A673 (cell line): ENCODE results near the gene CCDC9. TPM values are rescaled to one million over a fixed set of nuclear protein-coding genes. Genes with fewer than 3 reads are reported as not detected.

Source experiments
- BruUV-seq: library from RNA; stranded (reverse); fragments of 400-500 nt; replicated peaks from 2 replicates; lab custom pipeline; 2021; lab: Mats Ljungman, UMichigan
- CTCF ChIA-PET: fragments of 300-600 bp; sonication (Branson Sonifier 250); formaldehyde crosslinking; loops from one replicate; lab custom pipeline; 2022; ENCODE audit warnings: antibody characterized with exemption; lab: Charles Lee
- POLR2A ChIA-PET: fragments of 300-600 bp; sonication (Branson Sonifier 250); formaldehyde crosslinking; loops from one replicate; lab custom pipeline; 2022; ENCODE audit warnings: antibody characterized with exemption; ENCODE audit not compliant: low non-redundant PET; lab: Charles Lee
- DNase-seq: peaks from one replicate; pipeline ENCODE4 v3.0.0-alpha.2; 2015; ENCODE audit warnings: low spot score
- H3K27ac ChIP-seq: fragments of 200-600 bp; sonication (generic); 2 replicates; pipeline ENCODE4 v1.5.1; 2016; ENCODE audit warnings: mixed run types, low read depth, mild to moderate bottlenecking, mixed read lengths, antibody characterized with exemption, low read length; ENCODE audit not compliant: poor library complexity, severe bottlenecking
- H3K27me3 ChIP-seq: fragments of 200-600 bp; sonication (generic); replicated peaks from 2 replicates; pipeline ENCODE4 v1.6.1; 2017; ENCODE audit warnings: mixed run types, low read depth, mild to moderate bottlenecking, mixed read lengths, antibody characterized with exemption, low read length; ENCODE audit not compliant: insufficient read depth, poor library complexity
- H3K36me3 ChIP-seq: fragments of 200-600 bp; sonication (generic); 2 replicates; pipeline ENCODE4 v1.6.1; 2016; ENCODE audit warnings: mixed run types, mild to moderate bottlenecking, mixed read lengths, antibody characterized with exemption, low read length; ENCODE audit not compliant: insufficient read depth, poor library complexity, severe bottlenecking
- H3K4me1 ChIP-seq: fragments of 200-600 bp; sonication (generic); 2 replicates; pipeline ENCODE4 v1.6.1; 2017; ENCODE audit warnings: mixed run types, mild to moderate bottlenecking, mixed read lengths, antibody characterized with exemption, low read length; ENCODE audit not compliant: insufficient read depth, poor library complexity, severe bottlenecking
- H3K4me3 ChIP-seq: fragments of 200-600 bp; sonication (generic); 2 replicates; pipeline ENCODE4 v1.5.1; 2016; ENCODE audit warnings: low read depth, mixed run types, mild to moderate bottlenecking, mixed read lengths, low read length; ENCODE audit not compliant: poor library complexity, severe bottlenecking
- H3K9me3 ChIP-seq: fragments of 200-600 bp; sonication (generic); 2 replicates; pipeline ENCODE4 v1.6.1; 2016; ENCODE audit warnings: mixed run types, low read depth, mild to moderate bottlenecking, mixed read lengths, antibody characterized with exemption, low read length; ENCODE audit not compliant: poor library complexity, severe bottlenecking
- EZH2 ChIP-seq: fragments of 200-600 bp; sonication (generic); IDR thresholded peaks from 2 replicates; pipeline ENCODE4 v1.6.1; 2017; ENCODE audit warnings: borderline replicate concordance, low read depth, mild to moderate bottlenecking, mixed read lengths, antibody characterized with exemption, low read length; ENCODE audit not compliant: poor library complexity, severe bottlenecking
- intact Hi-C: fragments of 100-400 bp; cut with micrococcal nuclease; formaldehyde crosslinking; loops from one replicate; pipeline ENCODE4 v1.10.0; 2022; ENCODE audit not compliant: unreplicated experiment
- total RNA-seq: library from RNA; stranded (reverse); gene quantifications from 2 replicates; pipeline ENCODE4 v1.2.3, GENCODE V29; 2021
- TF ChIP-seq, protein P1 (sequence below): fragments of 300-800, 200-600 bp; sonication (generic); conservative IDR thresholded peaks from 2 replicates; pipeline ENCODE4 v1.5.1; 2017; ENCODE audit warnings: low read depth, mild to moderate bottlenecking, antibody characterized with exemption, low read length, moderate library complexity, mixed read lengths

CCDC9 gene
- total RNA-seq, 1 experiment from 2014 or later, result 36.4 TPM

DNA sequence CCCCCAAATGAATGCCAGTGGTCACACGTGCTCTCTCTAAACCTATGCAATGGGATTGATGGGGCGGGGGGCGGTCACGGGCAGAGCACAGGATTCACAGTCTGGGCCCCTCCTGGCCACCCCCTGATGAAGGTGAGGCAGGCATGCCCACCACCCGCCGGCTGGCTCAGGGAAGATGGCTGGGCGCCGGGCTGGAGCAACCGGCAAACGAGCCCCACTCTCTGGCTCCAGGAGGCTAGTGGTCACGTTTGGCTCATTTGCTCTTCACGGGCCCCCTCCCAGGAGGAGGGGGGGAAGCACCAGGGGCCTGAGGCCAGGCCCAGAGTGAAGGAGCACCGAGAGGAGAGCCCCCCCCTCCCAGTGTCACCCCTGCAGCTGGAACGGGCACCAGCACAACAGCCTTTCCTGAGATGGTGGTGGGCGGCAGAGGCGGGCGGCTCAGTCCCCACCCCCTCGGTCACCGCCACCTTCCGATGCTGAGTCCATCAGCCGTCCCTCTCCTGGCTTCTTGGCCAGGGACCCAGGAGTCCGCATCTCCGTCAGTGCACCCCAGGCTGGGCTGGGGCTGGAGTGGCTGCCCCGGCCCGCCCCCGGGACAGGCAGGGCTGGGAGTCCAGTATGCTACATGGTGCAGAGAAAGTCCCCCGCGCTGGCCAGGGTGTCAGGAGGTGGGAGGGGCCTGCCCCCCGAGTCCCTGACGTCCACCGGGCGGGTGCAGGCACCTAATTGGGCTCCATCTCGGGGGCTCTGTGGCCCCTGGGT lies 35.1 kb upstream of the CCDC9 start:
- no peaks in the 10 kb centered on the region for H3K36me3 ChIP-seq
- H3K4me3 ChIP-seq, result no peak overlapping the region
- ChIA-PET POLR2A (no interaction called here), CTCF (no interaction called here)
- intact Hi-C loops, result no loop called here
- no peaks in the 10 kb centered on the region for H3K9me3 ChIP-seq
- DNase-seq, result no peak
- TF ChIP-seq, protein P1, sequence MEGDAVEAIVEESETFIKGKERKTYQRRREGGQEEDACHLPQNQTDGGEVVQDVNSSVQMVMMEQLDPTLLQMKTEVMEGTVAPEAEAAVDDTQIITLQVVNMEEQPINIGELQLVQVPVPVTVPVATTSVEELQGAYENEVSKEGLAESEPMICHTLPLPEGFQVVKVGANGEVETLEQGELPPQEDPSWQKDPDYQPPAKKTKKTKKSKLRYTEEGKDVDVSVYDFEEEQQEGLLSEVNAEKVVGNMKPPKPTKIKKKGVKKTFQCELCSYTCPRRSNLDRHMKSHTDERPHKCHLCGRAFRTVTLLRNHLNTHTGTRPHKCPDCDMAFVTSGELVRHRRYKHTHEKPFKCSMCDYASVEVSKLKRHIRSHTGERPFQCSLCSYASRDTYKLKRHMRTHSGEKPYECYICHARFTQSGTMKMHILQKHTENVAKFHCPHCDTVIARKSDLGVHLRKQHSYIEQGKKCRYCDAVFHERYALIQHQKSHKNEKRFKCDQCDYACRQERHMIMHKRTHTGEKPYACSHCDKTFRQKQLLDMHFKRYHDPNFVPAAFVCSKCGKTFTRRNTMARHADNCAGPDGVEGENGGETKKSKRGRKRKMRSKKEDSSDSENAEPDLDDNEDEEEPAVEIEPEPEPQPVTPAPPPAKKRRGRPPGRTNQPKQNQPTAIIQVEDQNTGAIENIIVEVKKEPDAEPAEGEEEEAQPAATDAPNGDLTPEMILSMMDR, result no peak
- BruUV-seq, result no TSS peak
- no peak overlapping the region for H3K27ac ChIP-seq
- H3K27me3 ChIP-seq, result no peaks in the 10 kb centered on the region
- peaks cover 6% of the 10 kb centered on the region for H3K4me1 ChIP-seq

DNA sequence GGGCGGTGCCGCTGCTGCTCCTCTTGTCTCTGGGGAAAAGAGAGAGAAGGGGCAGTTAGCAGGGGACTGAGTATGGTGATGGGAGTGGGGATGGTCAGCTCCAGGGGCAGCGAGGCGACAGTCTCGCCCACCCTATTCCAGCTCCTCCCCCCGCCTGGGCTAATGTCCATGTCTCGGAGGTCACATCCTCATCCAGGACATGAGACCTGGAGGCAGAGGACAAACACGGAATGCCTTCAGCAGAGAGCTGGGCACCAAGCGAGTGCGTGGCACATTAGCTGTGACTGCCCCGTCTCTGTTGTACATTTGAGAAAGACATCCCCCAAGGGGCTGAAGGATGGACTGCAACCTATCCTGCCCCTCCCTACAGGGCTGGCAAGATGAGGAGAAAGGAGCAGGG lies 34.4 kb upstream of the CCDC9 start:
- no TSS peak for BruUV-seq
- intact Hi-C loops, result no loop called here
- POLR2A ChIA-PET, result no interaction called here

DNA sequence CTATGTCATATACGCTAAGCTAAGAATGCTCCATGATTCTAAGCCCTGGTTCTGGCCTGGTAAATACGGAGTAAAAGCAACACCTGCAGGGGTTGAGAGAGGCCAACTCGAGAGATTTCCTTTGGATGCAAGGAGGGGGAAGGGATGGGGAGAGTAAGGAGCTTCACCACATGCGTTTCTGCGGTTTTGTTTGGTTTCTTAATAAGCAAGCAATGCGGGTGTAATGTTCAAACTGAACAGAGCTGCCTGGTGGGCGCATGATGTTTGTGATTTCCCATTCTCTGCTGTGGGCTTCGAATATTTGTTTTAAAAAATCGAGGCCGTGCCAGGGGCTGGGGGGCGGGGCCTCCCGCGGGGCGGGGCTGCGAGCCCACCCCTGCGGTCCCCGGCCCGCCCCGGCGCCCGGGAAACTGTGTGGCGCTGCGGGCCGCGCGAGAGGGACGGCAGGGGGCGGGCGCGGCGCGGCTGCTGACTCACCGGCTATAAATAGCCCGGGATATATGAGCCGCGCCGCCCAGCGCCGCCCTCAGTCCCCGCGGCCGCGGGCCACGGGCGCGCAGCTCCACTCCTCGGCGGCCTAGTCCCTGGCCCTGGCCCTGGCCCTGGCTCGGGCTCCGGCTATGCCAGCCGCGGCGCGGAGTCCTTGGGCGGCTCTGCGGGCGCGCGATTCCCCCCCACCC lies 30.4 kb upstream of the CCDC9 start:
- H3K4me1 ChIP-seq, result peaks cover 21% of the 10 kb centered on the region
- no peaks in the 10 kb centered on the region for H3K27me3 ChIP-seq
- TF ChIP-seq, protein P1, result no peak
- no peak for TF ChIP-seq EZH2
- peak overlapping the region; percentile 52 for H3K4me3 ChIP-seq
- intact Hi-C loops, result no loop called here
- H3K9me3 ChIP-seq, result no peaks in the 10 kb centered on the region
- no peaks in the 10 kb centered on the region for H3K36me3 ChIP-seq
- peak overlapping the region; percentile 95 for H3K27ac ChIP-seq
- no TSS peak for BruUV-seq
- CTCF ChIA-PET, result interaction anchor here (0.6 to 2.0 kb wide), 3 partner anchors 15 to 31 kb away, joined by 3 to 28 read pairs (median 7); partner anchors contain the start of gene CCDC9
- POLR2A ChIA-PET, result interaction anchor here (0.5 to 0.9 kb wide), 3 partner anchors 12 to 1267 kb away, joined by 3 to 7 read pairs (median 5); no protein-coding TSS in a partner anchor
- peak; percentile 94 for DNase-seq

More for the DNA sequence above, 34.4 kb upstream of the CCDC9 start:
- peaks cover 12% of the 10 kb centered on the region for H3K4me1 ChIP-seq
- no peak for DNase-seq
- TF ChIP-seq, protein P1, result no peak
- TF ChIP-seq EZH2, result no peak
- H3K4me3 ChIP-seq, result no peak overlapping the region
- H3K27ac ChIP-seq, result no peak overlapping the region
- no peaks in the 10 kb centered on the region for H3K27me3 ChIP-seq
- no peaks in the 10 kb centered on the region for H3K36me3 ChIP-seq
- H3K9me3 ChIP-seq, result no peaks in the 10 kb centered on the region
- CTCF ChIA-PET, result no interaction called here
